Measurements from ENCODE around the gene VILL. TPM values are rescaled to one million over a fixed set of nuclear protein-coding genes. Genes with fewer than 3 reads are reported as not detected.

The VILL gene
- total RNA-seq, 1 donor from 2014 or later = 6.1 TPM

DNA sequence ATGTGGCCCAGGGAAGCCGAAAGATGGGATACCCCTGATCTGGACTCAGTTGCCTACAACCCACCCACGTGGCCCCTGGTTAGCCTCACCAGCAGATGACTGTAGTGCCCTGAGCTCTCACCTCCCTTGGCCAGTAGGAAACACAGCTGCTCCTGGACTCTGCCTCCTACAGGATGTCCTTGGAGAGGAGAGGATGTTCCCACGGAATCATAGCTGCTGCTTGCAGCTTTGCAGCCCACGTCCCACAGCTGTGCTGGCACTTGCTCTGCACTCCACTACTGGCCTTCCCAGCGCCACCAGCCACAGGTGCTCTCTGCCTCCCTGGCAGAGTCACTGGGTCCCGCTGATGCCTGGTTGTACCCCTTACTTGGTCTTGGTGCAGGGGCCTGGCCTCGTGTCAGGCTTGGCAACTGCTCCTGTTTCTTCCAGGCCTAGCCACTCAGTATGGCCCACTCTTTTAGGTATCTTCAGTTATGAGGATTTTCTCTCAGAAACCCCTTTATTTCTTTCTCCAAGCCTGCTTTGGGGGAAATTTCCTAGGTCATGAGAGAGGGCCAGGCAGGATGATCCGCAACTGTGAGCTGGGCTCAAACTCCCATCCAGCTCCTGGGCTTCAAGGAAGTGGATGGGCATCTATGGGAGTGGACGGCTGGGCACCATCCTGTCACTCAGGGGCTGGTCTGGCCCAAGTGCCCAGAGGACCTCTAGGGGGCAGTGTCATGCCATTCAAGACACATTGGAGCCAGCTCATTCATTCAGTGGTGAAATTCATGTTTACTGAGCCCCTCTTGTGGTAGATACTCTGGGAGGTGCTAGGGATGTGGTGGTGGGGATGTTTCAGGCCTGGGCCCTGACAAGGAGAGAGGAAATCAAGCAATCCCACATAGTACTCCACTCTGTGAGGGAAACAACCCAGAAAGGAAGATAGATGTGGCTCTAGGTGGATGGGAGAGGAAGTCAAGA, 16.2 kb upstream of the VILL start:
- no peak overlapping the region for H3K4me3 ChIP-seq (ENCODE audit: low read depth, low read length)
- TF ChIP-seq, protein P1, sequence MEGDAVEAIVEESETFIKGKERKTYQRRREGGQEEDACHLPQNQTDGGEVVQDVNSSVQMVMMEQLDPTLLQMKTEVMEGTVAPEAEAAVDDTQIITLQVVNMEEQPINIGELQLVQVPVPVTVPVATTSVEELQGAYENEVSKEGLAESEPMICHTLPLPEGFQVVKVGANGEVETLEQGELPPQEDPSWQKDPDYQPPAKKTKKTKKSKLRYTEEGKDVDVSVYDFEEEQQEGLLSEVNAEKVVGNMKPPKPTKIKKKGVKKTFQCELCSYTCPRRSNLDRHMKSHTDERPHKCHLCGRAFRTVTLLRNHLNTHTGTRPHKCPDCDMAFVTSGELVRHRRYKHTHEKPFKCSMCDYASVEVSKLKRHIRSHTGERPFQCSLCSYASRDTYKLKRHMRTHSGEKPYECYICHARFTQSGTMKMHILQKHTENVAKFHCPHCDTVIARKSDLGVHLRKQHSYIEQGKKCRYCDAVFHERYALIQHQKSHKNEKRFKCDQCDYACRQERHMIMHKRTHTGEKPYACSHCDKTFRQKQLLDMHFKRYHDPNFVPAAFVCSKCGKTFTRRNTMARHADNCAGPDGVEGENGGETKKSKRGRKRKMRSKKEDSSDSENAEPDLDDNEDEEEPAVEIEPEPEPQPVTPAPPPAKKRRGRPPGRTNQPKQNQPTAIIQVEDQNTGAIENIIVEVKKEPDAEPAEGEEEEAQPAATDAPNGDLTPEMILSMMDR (conservative IDR thresholded peaks at IDR 0.05; ENCODE audit: low read depth, low read length) = peak; percentile 83
- no peak for DNase-seq (ENCODE audit: low read depth)

DNA sequence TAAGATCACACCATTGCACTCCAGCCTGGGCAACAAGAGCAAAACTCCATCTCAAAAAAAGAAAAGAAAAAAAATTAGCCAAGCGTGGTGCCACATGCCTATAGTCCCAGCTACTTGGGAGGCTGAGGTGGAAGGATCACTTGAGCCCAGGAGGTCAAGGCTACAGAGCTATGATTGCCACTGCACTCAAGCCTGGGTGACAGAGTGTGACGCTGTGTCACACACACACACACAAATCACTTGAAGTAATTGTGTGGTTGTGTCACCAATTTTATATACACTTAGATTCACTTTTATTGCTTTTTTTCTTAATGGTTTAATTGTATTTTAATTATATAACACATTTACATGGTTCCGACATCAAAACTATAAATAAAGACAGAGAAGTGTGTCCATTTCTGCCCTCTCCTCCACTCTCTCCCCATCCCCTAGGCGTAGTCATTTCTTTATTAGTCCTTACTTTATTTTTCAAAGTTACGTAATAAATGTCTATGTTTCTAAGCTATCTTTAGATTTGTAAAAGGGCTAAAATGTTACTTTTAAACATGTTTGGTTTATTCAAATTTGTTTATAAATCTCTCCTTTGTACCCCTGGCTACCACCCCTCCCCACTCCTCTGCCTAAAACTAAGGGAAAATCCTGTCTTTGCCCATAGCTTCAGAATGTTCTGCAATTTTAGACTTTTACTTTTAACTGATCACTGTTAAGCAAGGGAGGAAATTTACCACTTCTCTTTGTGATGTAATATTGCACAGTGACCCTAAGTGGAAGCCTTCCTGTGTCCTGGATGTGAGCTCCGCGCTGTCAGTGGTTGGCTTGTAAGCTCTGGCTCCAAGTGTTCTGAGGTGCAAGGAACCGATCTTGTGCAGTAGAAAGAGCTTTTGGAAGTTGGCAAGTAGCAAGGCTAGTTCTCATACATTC, 10.8 kb upstream of the VILL start:
- no peak overlapping the region for H3K4me3 ChIP-seq (ENCODE audit: low read depth, low read length)
- TF ChIP-seq, protein P1 (conservative IDR thresholded peaks at IDR 0.05; ENCODE audit: low read depth, low read length) = no peak
- no peak for DNase-seq (ENCODE audit: low read depth)

DNA sequence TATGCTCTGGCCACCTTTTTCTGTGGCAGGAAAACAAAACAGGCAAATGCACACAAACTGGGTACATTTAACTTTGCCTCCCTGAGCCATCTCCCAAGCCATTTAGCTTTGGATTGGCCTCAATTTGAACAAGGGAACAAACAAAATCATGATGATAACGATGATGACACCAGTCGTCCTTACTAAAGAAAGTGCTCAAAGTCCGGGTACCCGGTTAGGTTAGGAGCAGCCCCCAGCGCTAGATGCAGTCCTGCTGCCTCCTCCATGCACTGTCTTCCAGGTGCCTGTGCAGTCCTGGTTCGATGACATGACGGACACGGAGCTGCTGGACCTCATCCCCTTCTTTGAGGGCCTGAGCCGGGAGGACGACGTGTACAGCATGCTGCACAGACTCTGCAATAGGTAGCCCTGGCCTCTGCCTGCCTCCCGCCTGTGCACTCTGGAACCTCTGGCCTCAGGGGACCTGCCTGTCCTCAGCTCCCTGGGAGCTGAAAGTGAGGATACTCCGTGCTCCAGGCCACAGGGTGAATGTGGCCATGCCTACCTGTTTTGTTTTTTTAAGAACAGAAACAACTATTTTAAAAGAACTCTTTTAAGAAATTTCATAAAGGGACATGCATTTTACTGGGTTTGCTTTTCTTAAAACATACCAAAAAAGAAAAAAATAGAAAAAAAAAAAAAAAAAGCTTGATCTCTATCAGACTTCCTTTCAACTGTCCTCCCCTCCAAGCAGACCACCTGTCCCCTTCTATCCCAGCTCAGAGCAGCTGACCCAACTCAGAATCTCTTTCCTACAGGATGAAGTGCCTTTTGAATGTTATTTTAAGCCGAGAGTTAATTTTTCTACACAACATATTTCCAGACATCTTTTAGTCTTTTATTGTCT, 9.9 kb upstream of the VILL start:
- no peak overlapping the region for H3K4me3 ChIP-seq (ENCODE audit: low read depth, low read length)
- TF ChIP-seq, protein P1 (conservative IDR thresholded peaks at IDR 0.05; ENCODE audit: low read depth, low read length) = no peak

DNA sequence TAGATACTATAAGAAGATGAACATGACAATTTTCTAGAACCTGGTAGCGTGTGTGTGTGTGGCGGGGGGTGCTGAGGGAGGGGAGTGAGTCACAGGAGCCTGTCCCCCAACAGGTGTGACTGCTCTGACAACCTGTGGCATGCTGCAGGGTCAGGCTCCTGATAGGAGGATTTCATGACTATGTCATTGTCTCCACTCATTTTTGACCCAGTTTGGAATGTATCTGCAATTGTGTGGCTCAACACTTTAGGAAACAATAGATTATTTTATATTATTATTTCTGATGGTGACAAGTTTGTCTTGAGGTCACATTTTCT, 9.3 kb upstream of the VILL start:
- no peak for DNase-seq (ENCODE audit: low read depth)
- TF ChIP-seq, protein P1 (conservative IDR thresholded peaks at IDR 0.05; ENCODE audit: low read depth, low read length) = no peak
- no peak overlapping the region for H3K4me3 ChIP-seq (ENCODE audit: low read depth, low read length)

More for the DNA sequence above, 9.9 kb upstream of the VILL start:
- DNase-seq (ENCODE audit: low read depth) = no peak

DNA sequence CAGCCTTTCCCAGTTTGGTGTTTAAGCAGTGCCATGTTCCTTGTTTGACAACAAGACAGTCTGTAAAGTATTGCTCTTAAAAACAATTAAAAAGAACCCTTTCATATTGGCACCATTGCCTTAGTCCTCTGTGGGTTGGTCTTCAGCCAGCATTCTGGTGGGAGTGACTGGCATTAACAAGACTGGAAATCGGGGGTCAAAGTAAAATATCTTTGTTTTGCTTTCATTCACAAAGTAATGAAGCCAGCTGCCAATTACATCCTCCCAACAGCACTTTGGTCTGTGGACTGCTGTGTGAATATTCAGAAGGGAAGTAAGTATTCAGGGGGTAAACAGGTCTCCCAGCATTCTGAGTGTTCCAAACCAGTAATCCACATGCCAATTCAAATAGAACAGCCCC, 8.3 kb upstream of the VILL start:
- no peak overlapping the region for H3K4me3 ChIP-seq (ENCODE audit: low read depth, low read length)
- TF ChIP-seq, protein P1 (conservative IDR thresholded peaks at IDR 0.05; ENCODE audit: low read depth, low read length) = no peak
- DNase-seq (ENCODE audit: low read depth) = no peak

DNA sequence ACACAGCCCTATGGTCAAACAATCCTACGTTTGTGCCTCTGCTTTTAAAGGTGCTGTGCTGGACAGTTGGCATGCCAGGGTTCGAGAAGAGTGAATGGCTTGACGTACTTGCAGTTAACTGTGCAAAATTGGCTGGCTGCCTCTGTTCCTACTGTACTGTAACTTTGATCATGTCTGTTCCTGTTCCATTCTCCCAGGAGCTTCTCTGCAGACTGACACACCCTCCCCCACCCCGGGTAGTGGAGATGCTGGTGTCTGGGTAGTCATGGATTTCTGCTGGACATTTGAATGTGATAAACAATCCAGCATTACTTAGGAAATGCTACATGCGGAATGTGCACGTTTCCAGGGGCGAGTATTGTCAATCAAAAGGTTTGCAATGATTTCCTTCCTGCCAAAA, 6.5 kb upstream of the VILL start:
- no peak for DNase-seq (ENCODE audit: low read depth)
- H3K4me3 ChIP-seq (ENCODE audit: low read depth, low read length) = no peak overlapping the region
- TF ChIP-seq, protein P1 (conservative IDR thresholded peaks at IDR 0.05; ENCODE audit: low read depth, low read length) = no peak
